Prostate gland (tissue), 2 donors: ENCODE results near the gene FRMD4B. TPM values are rescaled to one million over a fixed set of nuclear protein-coding genes. Genes with fewer than 3 reads are reported as not detected.
A peak's percentile ranks its signal among the peaks of the same experiment; 100 is the strongest.

ENCODE experiments used
- DNase-seq: peaks from one replicate; pipeline ENCODE4 v3.0.0-alpha.2; 2019; ENCODE audit warnings: low spot score
- H3K27ac ChIP-seq, 2 donors: fragments of 200-600 bp; sonication (generic); 2 replicates each; pipeline ENCODE4 v1.5.1; 2017 to 2019
- H3K27me3 ChIP-seq: fragments of 200-600 bp; sonication (generic); replicated peaks from 2 replicates; pipeline ENCODE4 v1.5.1; 2019; ENCODE audit not compliant: insufficient read depth
- H3K36me3 ChIP-seq, 2 donors: fragments of 200-600 bp; sonication (generic); 1 replicate in 1 of 2; 2 replicates in 1 of 2; pipeline versions ENCODE4 v1.5.1 to v1.8.1; 2017 to 2019
- H3K4me1 ChIP-seq: fragments of 200-600 bp; sonication (generic); replicated peaks from 2 replicates; pipeline ENCODE4 v1.5.1; 2019
- H3K4me3 ChIP-seq, 2 donors: fragments of 200-600 bp; sonication (generic); 2 replicates each; pipeline ENCODE4 v1.5.1; 2017 to 2019
- H3K9me3 ChIP-seq: fragments of 200-600 bp; sonication (generic); 2 replicates; pipeline ENCODE4 v1.5.1; 2017
- CTCF ChIP-seq, 4 experiments: fragments of 200-600 bp in 2 of 4; fragments of 450-650 bp in 2 of 4; sonication (generic) in 2 of 4; IDR thresholded peaks; 1 replicate in 3 of 4; 2 replicates in 1 of 4; pipeline ENCODE4 v1.5.1; 2016 to 2019; ENCODE audit warnings: antibody characterized with exemption in 4 of 4, mild to moderate bottlenecking in 2 of 4, moderate library complexity in 2 of 4
- POLR2A ChIP-seq: fragments of 450-650 bp; IDR thresholded peaks from one replicate; pipeline ENCODE4 v1.6.1; 2016; ENCODE audit warnings: antibody characterized with exemption, mild to moderate bottlenecking
- POLR2AphosphoS5 ChIP-seq: sonication (generic); formaldehyde crosslinking; IDR thresholded peaks from one replicate; pipeline ENCODE4 v1.6.1; 2017; ENCODE audit warnings: antibody characterized with exemption
- WGBS: methylation state at CpG from one replicate; pipeline ENCODE4 v1.1.5; 2018; 5-methylcytosine and 5-hydroxymethylcytosine counted together
- intact Hi-C: fragments of 100-400 bp; cut with DNase I; formaldehyde crosslinking; loops from one replicate; pipeline ENCODE4 v1.14.2; 2022
- total RNA-seq, 2 donors: library from RNA; depleted of rRNA; stranded (reverse); fragments of >200 nt; gene quantifications; one replicate each; pipeline ENCODE4 v1.1.0, GENCODE V29; 2016

Gene FRMD4B
- total RNA-seq, 2 donors from 2014 or later, result 31.0 to 41.4 TPM

GRCh38 chr3:69226071-69226470 is 159.8 kb downstream of the FRMD4B start:
- intact Hi-C loops, result no loop called here
- 56% methylated on average over 1 of the region's 1 CpG for WGBS
- no peak for DNase-seq

GRCh38 chr3:69219101-69219708 is 166.7 kb downstream of the FRMD4B start:
- Histone ChIP-seq H3K9me3 (no peaks in the 10 kb centered on the region), H3K27me3 (no peaks in the 10 kb centered on the region), H3K4me3 (no peak overlapping the region), H3K27ac (no peak overlapping the region), H3K4me1 (no peaks in the 10 kb centered on the region), H3K36me3 (no peaks in the 10 kb centered on the region)
- intact Hi-C loops, result no loop called here
- TF ChIP-seq CTCF (IDR thresholded peaks at IDR 0.05), result no peak
- 96% methylated on average over 7 of the region's 7 CpGs for WGBS
- DNase-seq, result no peak

More at GRCh38 chr3:69226071-69226470, 159.8 kb downstream of the FRMD4B start:
- H3K9me3 ChIP-seq, result no peaks in the 10 kb centered on the region
- H3K27ac ChIP-seq, result no peak overlapping the region
- H3K4me1 ChIP-seq, result no peaks in the 10 kb centered on the region
- H3K4me3 ChIP-seq, result no peak overlapping the region
- TF ChIP-seq POLR2AphosphoS5 (peak; percentile 49), POLR2A (no peak)
- H3K27me3 ChIP-seq, result no peaks in the 10 kb centered on the region
- no peaks in the 10 kb centered on the region for H3K36me3 ChIP-seq

- TF ChIP-seq CTCF (IDR thresholded peaks at IDR 0.05), result no peak
- TF ChIP-seq POLR2AphosphoS5, result no peak
- no peak for TF ChIP-seq POLR2A
- intact Hi-C loops, result no loop called here
- no peak overlapping the region for H3K27ac ChIP-seq
- H3K27me3 ChIP-seq, result no peaks in the 10 kb centered on the region
- 97% methylated on average over 6 of the region's 6 CpGs for WGBS
- no peaks in the 10 kb centered on the region for H3K36me3 ChIP-seq
- no peaks in the 10 kb centered on the region for H3K4me1 ChIP-seq
- H3K4me3 ChIP-seq, result no peak overlapping the region
- no peak for DNase-seq
- no peaks in the 10 kb centered on the region for H3K9me3 ChIP-seq
These were observed 167.8 kb downstream of the FRMD4B start for GRCh38 chr3:69218079-69218478.

- Histone ChIP-seq H3K9me3 (no peaks in the 10 kb centered on the region), H3K36me3 (no peaks in the 10 kb centered on the region), H3K27ac (no peak overlapping the region), H3K27me3 (no peaks in the 10 kb centered on the region), H3K4me3 (no peak overlapping the region), H3K4me1 (no peaks in the 10 kb centered on the region)
- intact Hi-C loops, result no loop called here
- WGBS, result 45% methylated on average over 5 of the region's 5 CpGs
- no peak for DNase-seq
- no peak for TF ChIP-seq POLR2A
- no peak for TF ChIP-seq CTCF (IDR thresholded peaks at IDR 0.05)
- TF ChIP-seq POLR2AphosphoS5, result no peak
These were observed 168.9 kb downstream of the FRMD4B start for GRCh38 chr3:69216981-69217380.

- H3K4me1 ChIP-seq, result no peaks in the 10 kb centered on the region
- H3K36me3 ChIP-seq, result no peaks in the 10 kb centered on the region
- intact Hi-C loops, result no loop called here
- no peak overlapping the region for H3K4me3 ChIP-seq
- TF ChIP-seq CTCF (IDR thresholded peaks at IDR 0.05) (no peak), POLR2AphosphoS5 (no peak), POLR2A (no peak)
- DNase-seq, result no peak
- no peaks in the 10 kb centered on the region for H3K27me3 ChIP-seq
- H3K9me3 ChIP-seq, result no peaks in the 10 kb centered on the region
- no peak overlapping the region for H3K27ac ChIP-seq
- WGBS, result 55% methylated on average over 3 of the region's 3 CpGs
These were observed 171.6 kb downstream of the FRMD4B start for GRCh38 chr3:69214241-69214640.
